ENCODE results near the gene AADACL4.

AADACL4 gene

DNA sequence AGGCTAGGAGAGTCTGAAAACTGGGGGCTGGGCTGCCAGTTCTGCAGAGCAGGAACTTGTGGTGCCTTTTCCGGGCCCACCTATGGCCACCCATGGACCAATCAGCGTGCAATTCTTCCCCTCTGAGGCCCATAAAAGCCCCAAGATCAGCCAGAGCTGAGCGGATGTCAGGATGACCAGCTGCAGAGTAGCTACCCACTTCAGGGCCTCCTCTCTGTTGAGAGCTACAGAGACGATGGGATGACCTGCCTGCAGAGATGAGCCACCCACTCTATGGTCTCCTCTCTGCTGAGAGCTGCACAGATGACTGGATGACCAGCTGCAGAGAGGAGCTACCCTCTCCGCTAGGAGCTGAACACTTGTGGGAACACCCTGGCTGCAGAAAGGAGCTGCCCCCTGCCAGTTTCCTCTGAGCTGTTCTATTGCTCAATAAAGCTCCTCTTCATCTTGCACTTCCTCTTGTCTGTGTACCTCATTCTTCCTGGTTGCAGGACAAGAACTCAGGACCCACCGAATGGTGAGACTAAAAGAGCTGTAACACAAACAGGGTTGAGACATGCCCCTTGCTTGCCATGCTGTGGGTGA is 12.8 kb upstream of the AADACL4 start:
- Histone ChIP-seq H3K27ac (ENCODE audit: low read depth, low read length, severe bottlenecking) (no peak overlapping the region), H3K36me3 (ENCODE audit: control insufficient read depth, insufficient read depth, low read length) (no peaks in the 10 kb centered on the region), H3K4me3 (ENCODE audit: extremely low read depth, insufficient read depth, low read length, poor library complexity, severe bottlenecking) (no peak overlapping the region), H3K9me3 (ENCODE audit: control insufficient read depth, low read length) (no peaks in the 10 kb centered on the region), H3K4me1 (ENCODE audit: control insufficient read depth, insufficient read depth, low read length, poor library complexity, severe bottlenecking) (peaks cover under 1% of the 10 kb centered on the region)
- 91% methylated on average over 4 to 6 of the region's 6 CpGs for WGBS, 2 experiments (ENCODE audit: insufficient coverage in 2 of 2)

DNA sequence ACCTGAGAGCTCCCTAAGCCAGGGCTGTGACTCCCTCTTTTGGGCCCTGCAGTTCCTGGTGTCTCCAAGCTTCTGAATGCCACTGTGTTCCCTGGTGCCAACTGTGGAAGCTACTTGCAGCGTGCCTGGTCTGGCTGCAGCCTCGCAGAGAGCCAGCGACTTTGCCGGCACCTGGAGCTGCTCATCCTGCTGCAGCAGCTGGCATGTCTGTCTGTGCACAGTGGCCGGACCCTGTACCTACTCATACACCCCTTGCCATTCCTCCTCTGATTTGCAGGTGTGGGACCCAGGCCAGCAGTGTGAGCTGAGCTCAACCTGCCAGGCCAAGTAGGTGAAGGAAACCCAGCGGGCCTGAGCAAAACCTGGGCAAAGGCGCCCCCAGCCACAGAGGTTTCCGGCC is 12.3 kb upstream of the AADACL4 start:
- H3K4me1 ChIP-seq (ENCODE audit: control insufficient read depth, insufficient read depth, low read length, poor library complexity, severe bottlenecking): peaks cover 5% of the 10 kb centered on the region
- no peak overlapping the region for H3K27ac ChIP-seq (ENCODE audit: low read depth, low read length, severe bottlenecking)
- no peaks in the 10 kb centered on the region for H3K9me3 ChIP-seq (ENCODE audit: control insufficient read depth, low read length)
- H3K4me3 ChIP-seq (ENCODE audit: extremely low read depth, insufficient read depth, low read length, poor library complexity, severe bottlenecking): no peak overlapping the region
- WGBS, 2 experiments (ENCODE audit: insufficient coverage in 2 of 2): 90 to 97% methylated on average over 6 to 7 of the region's 8 CpGs
- no peaks in the 10 kb centered on the region for H3K36me3 ChIP-seq (ENCODE audit: control insufficient read depth, insufficient read depth, low read length)

DNA sequence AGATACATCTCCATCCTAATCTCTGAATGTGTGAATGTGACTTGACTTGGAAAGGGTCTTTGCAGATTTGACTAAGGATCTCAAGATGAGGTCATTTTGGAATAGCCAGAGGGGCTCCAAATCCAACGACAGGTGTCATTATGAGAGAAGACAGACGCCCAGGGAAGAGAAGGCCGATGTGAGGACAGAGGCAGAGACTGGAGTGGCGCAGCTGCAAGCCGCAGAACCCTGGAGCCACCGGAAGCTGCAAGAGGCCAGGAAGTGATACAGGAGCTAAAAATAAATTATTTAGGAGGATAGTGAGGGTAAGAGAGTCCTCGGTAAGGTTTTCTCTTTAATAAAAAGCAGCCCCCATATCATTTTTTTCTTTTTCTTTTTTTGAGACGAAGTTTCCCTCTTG is 9.7 kb upstream of the AADACL4 start:
- Histone ChIP-seq H3K27ac (ENCODE audit: low read depth, low read length, severe bottlenecking) (no peak overlapping the region), H3K36me3 (ENCODE audit: control insufficient read depth, insufficient read depth, low read length) (no peaks in the 10 kb centered on the region), H3K9me3 (ENCODE audit: control insufficient read depth, low read length) (peaks cover 4% of the 10 kb centered on the region), H3K4me3 (ENCODE audit: extremely low read depth, insufficient read depth, low read length, poor library complexity, severe bottlenecking) (no peak overlapping the region), H3K4me1 (ENCODE audit: control insufficient read depth, insufficient read depth, low read length, poor library complexity, severe bottlenecking) (peaks cover 5% of the 10 kb centered on the region)
- 85 to 94% methylated on average over 4 to 6 of the region's 8 CpGs for WGBS, 2 experiments (ENCODE audit: insufficient coverage in 2 of 2)

DNA sequence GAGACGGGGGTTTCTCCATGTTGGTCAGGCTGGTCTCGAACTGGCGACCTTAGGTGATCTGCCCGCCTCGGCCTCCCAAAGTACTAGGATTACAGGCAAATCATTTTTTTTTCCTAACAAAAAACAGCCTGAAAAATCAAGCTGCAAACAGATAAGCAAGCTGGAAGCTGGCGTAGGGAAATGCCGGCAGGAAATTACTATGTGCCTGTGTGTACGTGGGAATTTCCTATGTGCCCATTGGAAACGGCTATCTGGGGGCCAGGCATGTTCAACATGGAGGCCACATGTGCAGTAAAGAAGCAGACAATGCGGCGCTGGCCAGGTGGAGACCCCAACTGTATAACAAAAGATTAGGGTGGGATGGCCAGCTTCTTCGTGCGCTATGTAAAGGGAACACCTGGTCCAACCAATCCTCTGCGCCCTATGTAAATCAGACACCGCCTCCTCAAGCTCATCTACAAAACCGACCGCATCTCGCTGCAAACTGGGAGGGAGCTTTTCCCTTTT is 9.1 kb upstream of the AADACL4 start:
- peaks cover 5% of the 10 kb centered on the region for H3K4me1 ChIP-seq (ENCODE audit: control insufficient read depth, insufficient read depth, low read length, poor library complexity, severe bottlenecking)
- no peak overlapping the region for H3K27ac ChIP-seq (ENCODE audit: low read depth, low read length, severe bottlenecking)
- no peak overlapping the region for H3K4me3 ChIP-seq (ENCODE audit: extremely low read depth, insufficient read depth, low read length, poor library complexity, severe bottlenecking)
- WGBS, 2 experiments (ENCODE audit: insufficient coverage in 2 of 2): 94 to 96% methylated on average over 15 to 18 of the region's 18 CpGs
- peaks cover 9% of the 10 kb centered on the region for H3K9me3 ChIP-seq (ENCODE audit: control insufficient read depth, low read length)
- H3K36me3 ChIP-seq (ENCODE audit: control insufficient read depth, insufficient read depth, low read length): no peaks in the 10 kb centered on the region

DNA sequence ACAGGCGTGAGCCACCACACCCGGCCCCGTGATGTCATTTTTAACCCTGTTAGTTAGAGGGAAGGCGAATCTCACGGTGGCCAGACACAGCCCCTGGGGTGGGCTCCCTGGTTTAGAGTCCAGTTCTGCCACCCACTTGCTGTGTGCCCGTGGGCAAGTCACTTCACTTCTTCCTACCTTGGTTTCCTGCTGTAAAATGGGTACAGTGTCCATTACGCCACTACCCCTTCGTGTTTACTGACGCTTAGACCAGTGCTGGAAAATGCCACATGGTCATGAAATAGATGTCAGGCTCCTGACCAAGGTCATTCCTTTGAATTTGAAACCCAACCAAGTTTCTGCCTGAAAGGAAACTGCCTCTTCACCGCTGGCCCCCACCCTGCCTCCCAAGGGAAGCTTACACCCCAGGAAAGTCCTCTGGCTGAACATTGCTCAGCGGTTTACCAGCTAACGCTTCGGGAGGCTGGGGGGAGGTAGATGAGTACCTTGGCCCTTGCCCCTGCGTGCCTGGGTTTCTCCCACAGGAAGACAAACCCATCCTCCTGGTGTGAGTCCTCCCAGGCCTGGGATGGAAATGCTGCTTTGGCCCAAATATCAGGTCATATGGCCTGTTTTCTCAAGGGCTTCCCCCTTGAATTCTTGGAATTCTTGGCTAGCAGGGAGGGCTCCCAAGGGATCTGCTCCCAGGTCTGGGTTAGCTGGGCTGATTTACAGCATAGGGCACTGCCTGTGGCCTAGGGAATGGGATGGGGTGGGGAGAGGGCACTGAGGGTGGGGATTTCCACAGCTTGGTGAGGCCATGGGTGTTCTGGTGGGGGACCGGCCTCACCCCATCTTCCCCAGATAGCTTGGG is 7.6 kb upstream of the AADACL4 start:
- H3K4me3 ChIP-seq (ENCODE audit: extremely low read depth, insufficient read depth, low read length, poor library complexity, severe bottlenecking): no peak overlapping the region
- H3K36me3 ChIP-seq (ENCODE audit: control insufficient read depth, insufficient read depth, low read length): no peaks in the 10 kb centered on the region
- peaks cover 22% of the 10 kb centered on the region for H3K9me3 ChIP-seq (ENCODE audit: control insufficient read depth, low read length)
- 84 to 89% methylated on average over 11 to 12 of the region's 15 CpGs for WGBS, 2 experiments (ENCODE audit: insufficient coverage in 2 of 2)
- peaks cover 5% of the 10 kb centered on the region for H3K4me1 ChIP-seq (ENCODE audit: control insufficient read depth, insufficient read depth, low read length, poor library complexity, severe bottlenecking)
- no peak overlapping the region for H3K27ac ChIP-seq (ENCODE audit: low read depth, low read length, severe bottlenecking)

DNA sequence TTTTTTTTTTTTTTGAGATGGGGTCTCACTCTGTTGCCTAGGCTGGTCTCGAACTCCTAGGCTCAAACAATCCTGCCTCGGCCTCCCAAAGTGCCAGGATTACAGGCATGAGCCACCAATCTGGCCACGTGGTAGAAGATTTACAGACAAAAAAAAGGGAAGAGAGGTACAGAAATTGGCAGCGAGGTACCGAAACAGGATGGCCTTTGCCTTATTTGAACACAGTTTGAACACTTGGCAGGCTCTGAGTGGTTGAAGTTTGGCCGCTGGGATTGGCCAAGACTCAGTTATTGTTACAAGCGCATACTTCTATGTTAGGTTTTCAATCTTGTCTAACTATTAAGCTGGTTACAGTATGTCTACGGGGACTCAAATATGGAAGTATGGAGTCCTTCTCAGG is 6.2 kb upstream of the AADACL4 start:
- 93 to 97% methylated on average over 7 of the region's 8 CpGs for WGBS, 2 experiments (ENCODE audit: insufficient coverage in 2 of 2)
- no peaks in the 10 kb centered on the region for H3K36me3 ChIP-seq (ENCODE audit: control insufficient read depth, insufficient read depth, low read length)
- no peak overlapping the region for H3K4me3 ChIP-seq (ENCODE audit: extremely low read depth, insufficient read depth, low read length, poor library complexity, severe bottlenecking)
- peaks cover 25% of the 10 kb centered on the region for H3K9me3 ChIP-seq (ENCODE audit: control insufficient read depth, low read length)
- peaks cover 5% of the 10 kb centered on the region for H3K4me1 ChIP-seq (ENCODE audit: control insufficient read depth, insufficient read depth, low read length, poor library complexity, severe bottlenecking)
- no peak overlapping the region for H3K27ac ChIP-seq (ENCODE audit: low read depth, low read length, severe bottlenecking)

DNA sequence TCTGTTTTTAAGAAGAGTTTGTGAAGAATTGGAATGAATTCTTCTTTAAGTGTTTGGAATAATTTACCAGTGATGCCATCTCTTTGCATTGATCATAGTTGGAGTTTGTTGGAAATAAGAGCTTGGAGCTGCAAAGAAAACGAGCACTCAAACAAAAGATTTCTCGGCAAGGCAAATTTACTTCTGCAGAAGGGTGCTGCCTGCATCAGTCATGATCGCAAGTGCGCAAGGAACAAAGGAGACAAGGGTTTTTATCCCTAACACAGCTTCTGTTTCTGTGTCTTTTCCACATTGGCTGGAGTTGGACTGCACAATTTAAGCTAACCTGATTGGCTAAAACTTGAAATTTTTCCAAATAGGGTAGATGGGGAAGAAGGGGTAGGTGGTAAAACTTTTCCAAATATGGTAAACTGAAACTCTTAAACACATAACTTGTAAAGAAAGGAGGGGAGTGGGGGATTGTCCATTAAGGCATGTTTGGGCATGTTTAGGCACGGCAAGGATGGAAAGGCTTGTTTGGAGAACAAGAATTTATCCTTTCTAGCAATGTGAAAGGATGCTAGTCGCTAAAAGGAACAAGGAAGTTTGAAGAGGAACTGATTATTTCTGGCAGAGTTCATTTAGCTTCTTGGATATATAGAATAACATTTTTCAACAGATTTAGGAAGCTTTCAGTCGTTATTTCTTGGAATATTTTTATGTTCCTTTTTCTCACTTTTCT is 3.5 kb upstream of the AADACL4 start:
- no peak overlapping the region for H3K4me3 ChIP-seq (ENCODE audit: extremely low read depth, insufficient read depth, low read length, poor library complexity, severe bottlenecking)
- 87 to 89% methylated on average over 5 to 6 of the region's 7 CpGs for WGBS, 2 experiments (ENCODE audit: insufficient coverage in 2 of 2)
- no peak overlapping the region for H3K27ac ChIP-seq (ENCODE audit: low read depth, low read length, severe bottlenecking)
- H3K4me1 ChIP-seq (ENCODE audit: control insufficient read depth, insufficient read depth, low read length, poor library complexity, severe bottlenecking): peaks cover 5% of the 10 kb centered on the region
- peaks cover 25% of the 10 kb centered on the region for H3K9me3 ChIP-seq (ENCODE audit: control insufficient read depth, low read length)
- H3K36me3 ChIP-seq (ENCODE audit: control insufficient read depth, insufficient read depth, low read length): no peaks in the 10 kb centered on the region

DNA sequence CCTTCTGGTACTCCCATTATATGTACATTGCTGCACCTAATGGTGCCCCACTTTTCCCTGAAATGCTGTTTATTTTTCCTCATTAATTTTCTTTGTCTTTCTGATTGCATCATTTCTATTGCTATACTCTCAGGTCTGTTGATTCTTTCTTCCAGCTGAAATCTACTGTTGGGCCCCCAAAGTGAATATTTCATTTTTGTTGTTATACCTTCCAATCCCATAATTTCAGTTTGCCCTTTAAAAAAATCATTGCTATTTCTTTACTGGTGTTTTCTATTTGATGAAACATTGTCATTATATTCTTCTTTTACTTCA is 3.0 kb upstream of the AADACL4 start:
- Histone ChIP-seq H3K27ac (ENCODE audit: low read depth, low read length, severe bottlenecking) (no peak overlapping the region), H3K36me3 (ENCODE audit: control insufficient read depth, insufficient read depth, low read length) (no peaks in the 10 kb centered on the region), H3K9me3 (ENCODE audit: control insufficient read depth, low read length) (peaks cover 25% of the 10 kb centered on the region), H3K4me1 (ENCODE audit: control insufficient read depth, insufficient read depth, low read length, poor library complexity, severe bottlenecking) (peaks cover 5% of the 10 kb centered on the region), H3K4me3 (ENCODE audit: extremely low read depth, insufficient read depth, low read length, poor library complexity, severe bottlenecking) (no peak overlapping the region)

DNA sequence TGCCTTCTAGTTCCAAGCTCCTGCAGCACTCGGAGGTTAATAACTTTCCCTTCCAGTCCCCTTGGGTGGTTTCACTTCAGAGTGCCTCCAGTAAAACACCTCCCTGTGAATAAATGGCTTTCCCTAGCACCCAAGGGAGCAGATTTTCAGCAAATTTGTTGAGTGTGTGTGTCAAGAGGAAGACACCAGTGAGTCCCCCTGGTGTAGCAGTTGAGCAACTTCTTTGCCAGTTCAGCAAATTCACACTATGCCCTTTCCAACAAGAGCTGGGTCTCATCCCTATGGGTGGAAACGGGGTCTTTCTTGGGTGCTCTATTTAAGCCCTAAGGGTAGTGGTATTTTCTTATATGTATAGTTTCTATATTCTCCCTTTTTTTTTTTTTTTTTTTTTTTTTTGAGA is 806 bp upstream of the AADACL4 start:
- Histone ChIP-seq H3K4me3 (ENCODE audit: extremely low read depth, insufficient read depth, low read length, poor library complexity, severe bottlenecking) (no peak overlapping the region), H3K36me3 (ENCODE audit: control insufficient read depth, insufficient read depth, low read length) (no peaks in the 10 kb centered on the region), H3K4me1 (ENCODE audit: control insufficient read depth, insufficient read depth, low read length, poor library complexity, severe bottlenecking) (no peaks in the 10 kb centered on the region), H3K27ac (ENCODE audit: low read depth, low read length, severe bottlenecking) (no peak overlapping the region), H3K9me3 (ENCODE audit: control insufficient read depth, low read length) (peaks cover 25% of the 10 kb centered on the region)
- WGBS, 2 experiments (ENCODE audit: insufficient coverage in 2 of 2): 100% methylated on average over 1 of the region's 2 CpGs

DNA sequence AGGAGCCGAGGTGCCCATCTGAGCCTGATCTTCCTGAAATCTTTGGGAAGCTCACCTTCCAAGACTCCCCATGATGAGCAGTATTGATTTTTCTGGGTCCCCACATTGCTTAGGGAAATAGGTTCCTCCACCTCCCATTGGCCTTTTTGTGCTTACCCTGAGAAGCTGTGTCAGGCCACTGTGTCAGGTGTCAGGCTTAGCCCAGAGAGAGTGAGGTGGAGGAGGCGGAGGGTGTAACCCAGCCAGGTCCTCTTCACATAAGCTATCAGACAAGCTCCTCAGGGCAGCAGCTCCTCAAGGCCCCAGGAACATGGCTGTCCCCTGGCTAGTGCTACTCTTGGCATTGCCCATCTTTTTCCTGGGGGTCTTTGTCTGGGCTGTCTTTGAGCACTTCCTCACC is 352 bp downstream of the AADACL4 start:
- H3K9me3 ChIP-seq (ENCODE audit: control insufficient read depth, low read length): peaks cover 20% of the 10 kb centered on the region
- no peaks in the 10 kb centered on the region for H3K4me1 ChIP-seq (ENCODE audit: control insufficient read depth, insufficient read depth, low read length, poor library complexity, severe bottlenecking)
- no peaks in the 10 kb centered on the region for H3K36me3 ChIP-seq (ENCODE audit: control insufficient read depth, insufficient read depth, low read length)
- H3K27ac ChIP-seq (ENCODE audit: low read depth, low read length, severe bottlenecking): no peak overlapping the region
- no peak overlapping the region for H3K4me3 ChIP-seq (ENCODE audit: extremely low read depth, insufficient read depth, low read length, poor library complexity, severe bottlenecking)
- 72 to 81% methylated on average over 2 of the region's 2 CpGs for WGBS, 2 experiments (ENCODE audit: insufficient coverage in 2 of 2)

DNA sequence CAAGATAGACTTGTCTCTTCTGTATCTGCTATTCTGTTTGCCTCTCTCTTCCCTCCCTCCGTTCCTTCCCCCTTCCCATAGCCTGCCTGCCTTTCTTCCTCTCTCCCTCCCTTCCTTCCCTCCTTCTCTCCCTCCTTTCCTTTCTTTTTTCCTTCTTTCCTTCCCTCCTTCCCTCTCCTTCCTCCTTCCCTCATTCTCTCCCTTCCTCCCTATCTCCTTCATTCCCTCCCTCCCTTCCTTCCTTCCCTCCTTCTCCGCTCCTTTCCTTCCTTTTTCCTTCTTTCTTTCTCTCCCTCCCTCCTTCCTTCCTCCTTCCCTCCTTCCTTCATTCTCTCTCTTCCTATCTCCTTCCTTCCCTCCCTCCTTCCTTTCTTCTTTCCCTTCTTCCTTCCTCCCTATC is 944 bp downstream of the AADACL4 start:
- H3K4me1 ChIP-seq (ENCODE audit: control insufficient read depth, insufficient read depth, low read length, poor library complexity, severe bottlenecking): no peaks in the 10 kb centered on the region
- H3K9me3 ChIP-seq (ENCODE audit: control insufficient read depth, low read length): peaks cover 15% of the 10 kb centered on the region
- H3K4me3 ChIP-seq (ENCODE audit: extremely low read depth, insufficient read depth, low read length, poor library complexity, severe bottlenecking): no peak overlapping the region
- WGBS, 2 experiments (ENCODE audit: insufficient coverage in 2 of 2): 82 to 94% methylated on average over 2 of the region's 2 CpGs
- no peaks in the 10 kb centered on the region for H3K36me3 ChIP-seq (ENCODE audit: control insufficient read depth, insufficient read depth, low read length)
- H3K27ac ChIP-seq (ENCODE audit: low read depth, low read length, severe bottlenecking): no peak overlapping the region
